Caco-2 (cell line): ENCODE measurements around the gene SV2B. TPM values are rescaled to one million over a fixed set of nuclear protein-coding genes. Genes with fewer than 3 reads are reported as not detected.

Source experiments
- BruUV-seq: library from RNA; stranded (reverse); fragments of 400-500 nt; replicated peaks from 2 replicates; lab custom pipeline; 2021; lab: Mats Ljungman, UMichigan
- CTCF ChIA-PET: fragments of 300-600 bp; sonication (Branson Sonifier 250); formaldehyde crosslinking; loops from one replicate; lab custom pipeline; 2022; ENCODE audit warnings: antibody characterized with exemption; lab: Charles Lee
- POLR2A ChIA-PET: fragments of 300-600 bp; sonication (Branson Sonifier 250); formaldehyde crosslinking; loops from one replicate; lab custom pipeline; 2022; ENCODE audit warnings: antibody characterized with exemption; lab: Charles Lee
- DNase-seq, 2 experiments: peaks; one replicate each; pipeline versions ENCODE4 v3.0.0 to v3.0.0-alpha.2; 2020 to 2022
- H3K27me3 ChIP-seq: replicated peaks from 2 replicates; pipeline ENCODE4 v1.6.0; 2011; ENCODE audit warnings: low read length; ENCODE audit not compliant: control insufficient read depth, insufficient read depth
- H3K36me3 ChIP-seq: 2 replicates; pipeline ENCODE4 v1.5.1; 2011; ENCODE audit warnings: low read length; ENCODE audit not compliant: control insufficient read depth, insufficient read depth
- H3K4me1 ChIP-seq: fragments of 250-450 bp; sonication (Bioruptor Pico); 2 replicates; pipeline ENCODE4 v1.5.1; 2020; ENCODE audit warnings: mild to moderate bottlenecking
- H3K4me3 ChIP-seq: 2 replicates; pipeline ENCODE4 v1.5.1; 2011; ENCODE audit warnings: low read depth, mild to moderate bottlenecking, control low read depth, low read length
- H3K9me3 ChIP-seq: fragments of 250-450 bp; sonication (Bioruptor Pico); 2 replicates; pipeline ENCODE4 v1.5.1; 2020; ENCODE audit warnings: mild to moderate bottlenecking, moderate library complexity
- H3K27ac Mint-ChIP-seq: one replicate; pipeline ENCODE4 v1.8.0; 2022; ENCODE audit warnings: mixed read lengths; ENCODE audit not compliant: unreplicated experiment
- H3K27me3 Mint-ChIP-seq: one replicate; pipeline ENCODE4 v1.8.0; 2022; ENCODE audit warnings: mixed read lengths; ENCODE audit not compliant: insufficient read depth, unreplicated experiment
- H3K36me3 Mint-ChIP-seq: one replicate; pipeline ENCODE4 v1.8.0; 2022; ENCODE audit warnings: mild to moderate bottlenecking, mixed read lengths; ENCODE audit not compliant: insufficient read depth, unreplicated experiment
- H3K4me1 Mint-ChIP-seq: one replicate; pipeline ENCODE4 v1.8.0; 2022; ENCODE audit warnings: low read depth, mixed read lengths; ENCODE audit not compliant: unreplicated experiment
- H3K4me3 Mint-ChIP-seq: one replicate; pipeline ENCODE4 v1.8.0; 2022; ENCODE audit warnings: mild to moderate bottlenecking, moderate library complexity, mixed read lengths; ENCODE audit not compliant: unreplicated experiment
- H3K9me3 Mint-ChIP-seq: one replicate; pipeline ENCODE4 v1.8.0; 2022; ENCODE audit warnings: mixed read lengths; ENCODE audit not compliant: unreplicated experiment
- intact Hi-C: fragments of 100-400 bp; cut with micrococcal nuclease; formaldehyde crosslinking; loops from one replicate; pipeline ENCODE4 v1.10.0; 2022; ENCODE audit not compliant: unreplicated experiment
- total RNA-seq: library from RNA; stranded (reverse); gene quantifications from 2 replicates; pipeline ENCODE4 v1.2.3, GENCODE V29; 2022
- TF ChIP-seq, protein P1 (sequence below), 2 experiments: fragments of 200-600 bp in 1 of 2; IDR thresholded peaks; 1 replicate in 1 of 2; 2 replicates in 1 of 2; pipeline versions ENCODE4 v1.5.1 to v1.8.0; 2011 to 2022; ENCODE audit warnings: antibody characterized with exemption in 1 of 2, control low read depth in 1 of 2, inconsistent platforms in 1 of 2, low read depth in 1 of 2, low read length in 1 of 2, mild to moderate bottlenecking in 1 of 2, moderate library complexity in 1 of 2; ENCODE audit not compliant: insufficient read depth in 1 of 2, severe bottlenecking in 1 of 2, unreplicated experiment in 1 of 2

SV2B gene
- total RNA-seq, 1 experiment from 2014 or later: not detected

DNA sequence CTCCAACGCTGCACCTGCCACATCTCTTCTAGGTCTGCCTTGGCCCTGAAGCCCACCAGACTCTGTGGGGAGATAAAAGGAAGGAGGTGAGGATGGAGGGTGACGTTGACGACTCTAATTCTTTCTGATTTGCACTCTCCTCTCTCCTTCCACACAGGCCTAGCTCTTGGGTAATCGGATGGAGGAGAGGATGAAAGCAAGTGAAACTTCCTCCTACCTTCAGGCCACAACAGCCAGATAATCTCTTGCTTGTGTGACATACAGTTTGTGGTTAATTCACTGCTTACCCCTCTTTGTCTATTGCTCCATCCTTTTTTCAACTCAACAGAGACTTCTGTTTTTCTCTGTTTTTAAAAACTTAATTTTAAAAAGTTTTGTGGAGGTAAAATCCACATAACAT is 208.1 kb downstream of the SV2B start:
- Mint-ChIP-seq H3K4me1 (no peaks in the 10 kb centered on the region), H3K36me3 (no peaks in the 10 kb centered on the region), H3K27me3 (peaks cover 29% of the 10 kb centered on the region), H3K27ac (no peak overlapping the region), H3K9me3 (no peaks in the 10 kb centered on the region), H3K4me3 (no peak overlapping the region)
- intact Hi-C loops: loop anchor here (10.0 kb wide), 1 partner anchor 287 kb away; no protein-coding TSS in a partner anchor
- TF ChIP-seq, protein P1, sequence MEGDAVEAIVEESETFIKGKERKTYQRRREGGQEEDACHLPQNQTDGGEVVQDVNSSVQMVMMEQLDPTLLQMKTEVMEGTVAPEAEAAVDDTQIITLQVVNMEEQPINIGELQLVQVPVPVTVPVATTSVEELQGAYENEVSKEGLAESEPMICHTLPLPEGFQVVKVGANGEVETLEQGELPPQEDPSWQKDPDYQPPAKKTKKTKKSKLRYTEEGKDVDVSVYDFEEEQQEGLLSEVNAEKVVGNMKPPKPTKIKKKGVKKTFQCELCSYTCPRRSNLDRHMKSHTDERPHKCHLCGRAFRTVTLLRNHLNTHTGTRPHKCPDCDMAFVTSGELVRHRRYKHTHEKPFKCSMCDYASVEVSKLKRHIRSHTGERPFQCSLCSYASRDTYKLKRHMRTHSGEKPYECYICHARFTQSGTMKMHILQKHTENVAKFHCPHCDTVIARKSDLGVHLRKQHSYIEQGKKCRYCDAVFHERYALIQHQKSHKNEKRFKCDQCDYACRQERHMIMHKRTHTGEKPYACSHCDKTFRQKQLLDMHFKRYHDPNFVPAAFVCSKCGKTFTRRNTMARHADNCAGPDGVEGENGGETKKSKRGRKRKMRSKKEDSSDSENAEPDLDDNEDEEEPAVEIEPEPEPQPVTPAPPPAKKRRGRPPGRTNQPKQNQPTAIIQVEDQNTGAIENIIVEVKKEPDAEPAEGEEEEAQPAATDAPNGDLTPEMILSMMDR (IDR thresholded peaks at IDR 0.05; ENCODE audit: insufficient read depth in 1 of 2, low read depth in 1 of 2, low read length in 1 of 2, severe bottlenecking in 1 of 2, unreplicated experiment in 1 of 2): no peak
- Histone ChIP-seq H3K4me3 (no peak overlapping the region), H3K36me3 (no peaks in the 10 kb centered on the region), H3K9me3 (no peaks in the 10 kb centered on the region), H3K27me3 (peaks cover 1% of the 10 kb centered on the region; the same call in 1 of the 2 replicates), H3K4me1 (no peaks in the 10 kb centered on the region)
- POLR2A ChIA-PET: no interaction called here
- BruUV-seq: no TSS peak
- DNase-seq: no peak
- CTCF ChIA-PET: no interaction called here

DNA sequence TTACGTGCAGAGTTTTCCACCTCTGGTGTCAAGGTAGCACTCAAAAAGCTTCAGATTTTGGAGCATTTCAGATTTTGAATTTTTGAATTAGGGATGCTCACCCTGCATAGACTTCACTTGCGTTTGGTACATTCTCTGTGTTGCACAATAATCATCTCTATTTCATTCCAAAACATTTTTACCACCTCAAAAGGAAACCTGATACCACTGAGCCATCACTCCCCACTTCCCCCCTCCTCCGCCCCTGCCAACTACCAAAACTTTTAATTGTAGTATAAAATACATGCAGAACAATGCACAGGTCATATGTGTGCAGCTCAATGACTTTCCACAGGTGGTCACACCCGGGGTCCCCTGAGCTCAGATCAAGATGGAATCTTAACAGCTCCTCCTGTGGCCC is 208.8 kb downstream of the SV2B start:
- no peaks in the 10 kb centered on the region for H3K4me1 Mint-ChIP-seq
- CTCF ChIA-PET: no interaction called here
- Histone ChIP-seq H3K36me3 (no peaks in the 10 kb centered on the region), H3K4me3 (no peak overlapping the region), H3K27me3 (no peaks in the 10 kb centered on the region; the same call in 1 of the 2 replicates), H3K4me1 (no peaks in the 10 kb centered on the region), H3K9me3 (no peaks in the 10 kb centered on the region)
- no peak for DNase-seq
- TF ChIP-seq, protein P1 (IDR thresholded peaks at IDR 0.05; ENCODE audit: insufficient read depth in 1 of 2, low read depth in 1 of 2, low read length in 1 of 2, severe bottlenecking in 1 of 2, unreplicated experiment in 1 of 2): no peak
- BruUV-seq: no TSS peak
- no peaks in the 10 kb centered on the region for H3K9me3 Mint-ChIP-seq
- no peak overlapping the region for H3K4me3 Mint-ChIP-seq
- no peaks in the 10 kb centered on the region for H3K36me3 Mint-ChIP-seq
- H3K27me3 Mint-ChIP-seq: peaks cover 32% of the 10 kb centered on the region
- no peak overlapping the region for H3K27ac Mint-ChIP-seq
- POLR2A ChIA-PET: no interaction called here
- intact Hi-C loops: loop anchor here (10.0 kb wide), 1 partner anchor 286 kb away; no protein-coding TSS in a partner anchor

DNA sequence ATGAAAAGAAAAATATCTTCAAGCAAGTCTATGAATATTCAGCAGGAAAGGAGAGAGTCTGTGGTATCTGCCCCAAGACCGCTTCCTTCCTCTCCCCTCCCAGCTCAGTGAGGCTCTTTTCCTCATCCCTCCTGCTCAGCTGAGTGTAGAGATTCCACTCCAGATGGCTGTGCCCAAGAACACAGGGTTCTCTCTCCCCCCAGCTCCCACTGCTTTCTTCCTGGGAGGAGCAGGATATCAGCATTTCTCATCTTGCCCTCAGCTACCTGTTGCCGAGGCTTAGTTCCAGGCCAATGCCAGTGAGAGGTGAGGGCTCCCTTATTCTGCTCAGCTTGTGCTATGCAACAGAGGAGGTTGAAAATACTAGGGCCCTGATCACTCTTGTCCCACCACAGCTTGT is 211.9 kb downstream of the SV2B start:
- Histone ChIP-seq H3K4me1 (no peaks in the 10 kb centered on the region), H3K4me3 (no peak overlapping the region), H3K36me3 (no peaks in the 10 kb centered on the region), H3K9me3 (no peaks in the 10 kb centered on the region), H3K27me3 (no peaks in the 10 kb centered on the region)
- no peak overlapping the region for H3K4me3 Mint-ChIP-seq
- no peaks in the 10 kb centered on the region for H3K9me3 Mint-ChIP-seq
- H3K36me3 Mint-ChIP-seq: no peaks in the 10 kb centered on the region
- H3K27me3 Mint-ChIP-seq: peaks cover 22% of the 10 kb centered on the region
- H3K4me1 Mint-ChIP-seq: no peaks in the 10 kb centered on the region
- BruUV-seq: no TSS peak
- ChIA-PET CTCF (no interaction called here), POLR2A (no interaction called here)
- TF ChIP-seq, protein P1 (IDR thresholded peaks at IDR 0.05; ENCODE audit: insufficient read depth in 1 of 2, low read depth in 1 of 2, low read length in 1 of 2, severe bottlenecking in 1 of 2, unreplicated experiment in 1 of 2): no peak
- no peak for DNase-seq
- intact Hi-C loops: no loop called here
- H3K27ac Mint-ChIP-seq: no peak overlapping the region
